Mucosa of descending colon (tissue), 3 donors: ENCODE measurements around the gene EEPD1. TPM values are rescaled to one million over a fixed set of nuclear protein-coding genes. Genes with fewer than 3 reads are reported as not detected.
A peak's percentile ranks its signal among the peaks of the same experiment; 100 is the strongest.

Experiments used
- ATAC-seq: fragments of 200-7000 bp; cut with Tn5 transposase; one replicate; pipeline ENCODE4 v1.9.1; 2020; ENCODE audit warnings: mild to moderate bottlenecking, moderate library complexity
- DNase-seq, 3 donors: peaks; one replicate each; pipeline ENCODE4 v3.0.0-alpha.2; 2020
- H3K36me3 ChIP-seq: fragments of 200-600 bp; one replicate; pipeline ENCODE4 v1.8.0; 2021; ENCODE audit warnings: low read depth, mild to moderate bottlenecking
- H3K4me1 ChIP-seq: fragments of 200-600 bp; one replicate; pipeline ENCODE4 v1.8.0; 2021; ENCODE audit warnings: low read depth, mild to moderate bottlenecking
- H3K4me3 ChIP-seq: fragments of 200-600 bp; one replicate; pipeline ENCODE4 v1.8.0; 2021; ENCODE audit warnings: mild to moderate bottlenecking
- H3K9me3 ChIP-seq: fragments of 200-600 bp; one replicate; pipeline ENCODE4 v1.8.0; 2021; ENCODE audit warnings: mild to moderate bottlenecking
- CTCF ChIP-seq: fragments of 200-600 bp; IDR thresholded peaks from one replicate; pipeline ENCODE4 v1.8.0; 2022; ENCODE audit warnings: antibody characterized with exemption, mild to moderate bottlenecking
- intact Hi-C, 2 donors: fragments of 100-400 bp; cut with DNase I in 1 of 2; cut with micrococcal nuclease in 1 of 2; formaldehyde crosslinking; loops; one replicate each; pipeline versions ENCODE4 v1.11.0 to v1.11.1; 2022; cut with DNase I, micrococcal nuclease
- total RNA-seq, 3 donors: library from RNA; stranded (reverse); fragmentation: NEBNext Ultra II Directional in 2 of 3; extraction: Animal tissue kit (Norgen Biotek cat#: 25700) in 2 of 3; gene quantifications; one replicate each; pipeline versions ENCODE4 v1.2.1 to v1.2.4, GENCODE V29; 2021 to 2023
- donor health status: DM: no; HTN: no; CAD: no; lungs with moderate emphysema.
- donor health status: DM: no; HTN: no; CAD: no.
- donor health status: DM: no; HTN: yes; CAD: no.

EEPD1 gene
- total RNA-seq, 3 donors from 2014 or later, result 9.9 to 16.8 (median 16.3) TPM

- no peak for TF ChIP-seq CTCF
- Histone ChIP-seq H3K4me1 (peaks cover 45% of the 10 kb centered on the region), H3K9me3 (no peaks in the 10 kb centered on the region), H3K36me3 (no peaks in the 10 kb centered on the region), H3K4me3 (no peak overlapping the region)
- no peak for DNase-seq
- peak; percentile 10 for ATAC-seq
- intact Hi-C loops, result no loop called here
Observed at GRCh38 chr7:36265680-36266079, 112.6 kb downstream of the EEPD1 start.

- no peaks in the 10 kb centered on the region for H3K9me3 ChIP-seq
- intact Hi-C loops, result no loop called here
- peaks cover 42% of the 10 kb centered on the region for H3K4me1 ChIP-seq
Observed at GRCh38 chr7:36266190-36266589, 113.1 kb downstream of the EEPD1 start.

GRCh38 chr7:36266683-36267082 lies 113.6 kb downstream of the EEPD1 start:
- intact Hi-C loops, result no loop called here
- Histone ChIP-seq H3K4me1 (peaks cover 38% of the 10 kb centered on the region), H3K4me3 (no peak overlapping the region), H3K9me3 (no peaks in the 10 kb centered on the region), H3K36me3 (no peaks in the 10 kb centered on the region)
- no peak for TF ChIP-seq CTCF
- ATAC-seq (no peak), DNase-seq (no peak)

More at GRCh38 chr7:36266190-36266589, 113.1 kb downstream of the EEPD1 start:
- no peaks in the 10 kb centered on the region for H3K36me3 ChIP-seq
- DNase-seq (no peak), ATAC-seq (no peak)
- no peak for TF ChIP-seq CTCF
- no peak overlapping the region for H3K4me3 ChIP-seq

- H3K4me1 ChIP-seq, result no peaks in the 10 kb centered on the region
- DNase-seq (no peak), ATAC-seq (no peak)
- intact Hi-C loops, result no loop called here
- TF ChIP-seq CTCF, result no peak
- H3K4me3 ChIP-seq, result no peak overlapping the region
- no peaks in the 10 kb centered on the region for H3K9me3 ChIP-seq
- no peaks in the 10 kb centered on the region for H3K36me3 ChIP-seq
Observed at GRCh38 chr7:36272211-36272566, 119.1 kb downstream of the EEPD1 start.

GRCh38 chr7:36272567-36273269 lies 119.7 kb downstream of the EEPD1 start:
- TF ChIP-seq CTCF, result no peak
- ATAC-seq (no peak), DNase-seq (no peak)
- Histone ChIP-seq H3K36me3 (no peaks in the 10 kb centered on the region), H3K4me1 (no peaks in the 10 kb centered on the region), H3K4me3 (no peak overlapping the region), H3K9me3 (no peaks in the 10 kb centered on the region)
- intact Hi-C loops, result no loop called here

- DNase-seq (no peak), ATAC-seq (no peak)
- Histone ChIP-seq H3K4me1 (no peaks in the 10 kb centered on the region), H3K9me3 (no peaks in the 10 kb centered on the region), H3K36me3 (no peaks in the 10 kb centered on the region), H3K4me3 (no peak overlapping the region)
- intact Hi-C loops, result no loop called here
- TF ChIP-seq CTCF, result no peak
Observed at GRCh38 chr7:36273836-36274235, 120.8 kb downstream of the EEPD1 start.
